Kidney (tissue), 14 donors: Measurements from ENCODE around the gene LMAN2L. TPM values are rescaled to one million over a fixed set of nuclear protein-coding genes. Genes with fewer than 3 reads are reported as not detected.

Experiments used
- DNase-seq, 5 donors: peaks; one replicate each; pipeline ENCODE4 v3.0.0-alpha.2; 2013 to 2020
- FAIRE-seq: peaks from 2 replicates; lab custom pipeline; 2012; peaks lifted over from hg19 to GRCh38; lab: Jason Lieb, UNC
- H3K27ac ChIP-seq, 2 donors: one replicate each; pipeline ENCODE4 v1.7.0; 2013; ENCODE audit warnings: low read depth in 2 of 2, low read length in 2 of 2, inconsistent platforms in 1 of 2
- H3K27me3 ChIP-seq: one replicate; pipeline ENCODE4 v1.7.1; 2013; ENCODE audit warnings: low read length, inconsistent platforms; ENCODE audit not compliant: control insufficient read depth, insufficient read depth
- H3K36me3 ChIP-seq, 3 donors: one replicate each; pipeline versions ENCODE4 v1.7.0 to v1.7.1; 2013; ENCODE audit warnings: low read length in 3 of 3, control low read depth in 1 of 3, inconsistent platforms in 1 of 3; ENCODE audit not compliant: insufficient read depth in 3 of 3, control insufficient read depth in 2 of 3
- H3K4me1 ChIP-seq, 3 donors: one replicate each; pipeline versions ENCODE4 v1.7.0 to v1.7.1; 2013; ENCODE audit warnings: low read length in 3 of 3, inconsistent platforms in 1 of 3, low read depth in 1 of 3; ENCODE audit not compliant: control insufficient read depth in 2 of 3, insufficient read depth in 2 of 3
- H3K4me3 ChIP-seq, 3 donors: one replicate each; pipeline versions ENCODE4 v1.7.0 to v1.8.1; 2013; ENCODE audit warnings: low read length in 3 of 3, control low read depth in 1 of 3, inconsistent platforms in 1 of 3
- H3K9ac ChIP-seq, 3 donors: one replicate each; pipeline versions ENCODE4 v1.7.0 to v1.7.1; 2013; ENCODE audit warnings: low read length in 3 of 3, control low read depth in 1 of 3, inconsistent platforms in 1 of 3
- H3K9me3 ChIP-seq, 3 donors: one replicate each; pipeline versions ENCODE4 v1.7.0 to v1.7.1; 2013; ENCODE audit warnings: low read length in 3 of 3, control low read depth in 1 of 3, inconsistent platforms in 1 of 3; ENCODE audit not compliant: control insufficient read depth in 2 of 3, insufficient read depth in 1 of 3
- CTCF ChIP-seq: IDR thresholded peaks from 3 replicates; pipeline ENCODE4 v1.5.1; 2012; ENCODE audit warnings: mild to moderate bottlenecking, moderate library complexity, borderline replicate concordance; ENCODE audit not compliant: insufficient read depth; ENCODE audit errors: extremely low read depth
- intact Hi-C: fragments of 100-400 bp; cut with DNase I; formaldehyde crosslinking; loops from one replicate; pipeline ENCODE4 v1.11.1; 2022
- polyA plus RNA-seq: library from polyadenylated mRNA; stranded (reverse); fragments of 350-450 nt; fragmentation: Illumina TruSeq; extraction: RNeasy Lipid Tissue Mini Kit (QIAGEN cat#74804); gene quantifications from one replicate; pipeline ENCODE4 v1.2.3, GENCODE V29; 2014; ENCODE audit warnings: low read depth, low replicate concordance; ENCODE audit not compliant: insufficient read depth
- total RNA-seq: library from RNA; stranded (reverse); fragmentation: NEBNext Ultra II Directional; extraction: Animal tissue kit (Norgen Biotek cat#: 25700); gene quantifications from one replicate; pipeline ENCODE4 v1.2.1, GENCODE V29; 2021
- donor health status: control.
- donor health status: control.
- donor health status: control.
- donor health status: control.
- donor health status: control.
- donor health status: DM: yes; HTN: yes; CAD: no.
- donor health status: Normal renal cell carcinoma (clear cell type).

The LMAN2L gene
- total and polyA plus RNA-seq, 2 donors from 2014 or later = 23.0 to 25.3 TPM

- H3K27ac ChIP-seq = no peak overlapping the region
These were observed 27.4 kb upstream of the LMAN2L start for GRCh38 chr2:96767135-96767871.

GRCh38 chr2:96764253-96764637 lies 24.4 kb upstream of the LMAN2L start:
- Histone ChIP-seq H3K27me3 (no peaks in the 10 kb centered on the region), H3K4me3 (peak overlapping the region in 2 of 3 donors; percentile 26 to 95), H3K27ac (peak overlapping the region in 1 of 2 donors; percentile 16), H3K4me1 (peaks cover 2 to 34% (median 14%) of the 10 kb centered on the region in 3 donors), H3K9me3 (no peaks in the 10 kb centered on the region), H3K36me3 (no peaks in the 10 kb centered on the region), H3K9ac (peak overlapping the region in 1 of 3 donors; percentile 57)
- intact Hi-C loops = no loop called here
- peak in 3 of 5 donors; percentile 35 to 50 (median 43) for DNase-seq
- no peak for TF ChIP-seq CTCF
- FAIRE-seq = no peak

More at GRCh38 chr2:96767135-96767871, 27.4 kb upstream of the LMAN2L start:
- H3K9ac ChIP-seq = no peak overlapping the region
- no peaks in the 10 kb centered on the region for H3K36me3 ChIP-seq
- no peaks in the 10 kb centered on the region for H3K9me3 ChIP-seq
- no peak for DNase-seq
- intact Hi-C loops = no loop called here
- H3K4me1 ChIP-seq = peaks cover 0 to 20% (median 7%) of the 10 kb centered on the region in 3 donors
- no peak for TF ChIP-seq CTCF
- no peaks in the 10 kb centered on the region for H3K27me3 ChIP-seq
- FAIRE-seq = no peak
- no peak overlapping the region for H3K4me3 ChIP-seq

GRCh38 chr2:96763511-96764252 lies 23.8 kb upstream of the LMAN2L start:
- peak; percentile 5 for TF ChIP-seq CTCF
- H3K9me3 ChIP-seq = no peaks in the 10 kb centered on the region
- peak overlapping the region; percentile 30 to 95 (median 80) for H3K4me3 ChIP-seq
- intact Hi-C loops = no loop called here
- H3K27me3 ChIP-seq = no peaks in the 10 kb centered on the region
- no peaks in the 10 kb centered on the region for H3K36me3 ChIP-seq
- no peak for FAIRE-seq
- peak in 4 of 5 donors; percentile 61 to 79 (median 68) for DNase-seq
- H3K27ac ChIP-seq = peak overlapping the region in 1 of 2 donors; percentile 16
- H3K4me1 ChIP-seq = peaks cover 2 to 34% (median 14%) of the 10 kb centered on the region in 3 donors
- peak overlapping the region in 2 of 3 donors; percentile 29 to 57 for H3K9ac ChIP-seq
